ENCODE measurements around the gene KDM4E.

Gene KDM4E

DNA sequence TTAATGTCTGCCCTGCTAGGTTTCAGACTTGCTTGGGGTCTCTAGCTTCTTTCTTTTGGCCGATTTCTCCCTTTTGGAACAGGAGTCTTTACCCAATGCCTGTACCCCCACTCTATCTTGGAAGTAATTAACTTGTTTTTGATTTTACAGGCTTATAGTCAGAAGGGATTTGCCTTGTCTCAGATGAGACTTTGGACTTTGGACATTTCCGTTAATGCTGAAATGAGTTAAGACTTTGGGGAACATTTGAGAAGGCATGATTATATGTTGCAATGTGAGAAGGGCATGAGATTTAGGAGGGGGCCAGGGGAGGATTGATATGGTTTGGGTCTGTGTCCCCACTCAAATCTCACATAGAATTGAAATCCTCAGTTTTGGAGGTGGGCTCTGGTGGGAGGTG, 29.3 kb downstream of the KDM4E start:
- no peak overlapping the region for H3K4me3 ChIP-seq (ENCODE audit: low read depth, low read length)
- no peak overlapping the region for H3K27ac ChIP-seq (ENCODE audit: extremely low read depth, low read depth, low read length)
- CTCF ChIA-PET, result no interaction called here
- H3K9me3 ChIP-seq (ENCODE audit: control insufficient read depth, insufficient read depth, low read depth, low read length), result no peaks in the 10 kb centered on the region
- no peaks in the 10 kb centered on the region for H3K36me3 ChIP-seq (ENCODE audit: control insufficient read depth in 2 of 2, insufficient read depth in 1 of 2, low read length in 2 of 2)
- no peaks in the 10 kb centered on the region for H3K4me1 ChIP-seq (ENCODE audit: control insufficient read depth, insufficient read depth, low read length)
- POLR2A ChIA-PET, result no interaction called here
- TF ChIP-seq PRDM1 (tag by site-specific recombination; IDR thresholded peaks at IDR 0.05) (no peak), ZNF768 (tag by site-specific recombination; IDR thresholded peaks at IDR 0.05) (no peak), KLF10 (tag by site-specific recombination; IDR thresholded peaks at IDR 0.05) (no peak), ZNF221 (tag by site-specific recombination; IDR thresholded peaks at IDR 0.05; ENCODE audit: borderline replicate concordance) (no peak), REPIN1 (tag by site-specific recombination; IDR thresholded peaks at IDR 0.05; ENCODE audit: low read depth) (no peak), ZNF391 (tag by site-specific recombination; IDR thresholded peaks at IDR 0.05; ENCODE audit: borderline replicate concordance, low read depth) (no peak), ZNF24 (tag by site-specific recombination; IDR thresholded peaks at IDR 0.05) (no peak), ZNF830 (tag by site-specific recombination; IDR thresholded peaks at IDR 0.05; ENCODE audit: low read depth) (no peak), KLF16 (tag by site-specific recombination; IDR thresholded peaks at IDR 0.05) (no peak), ZNF501 (tag by site-specific recombination; IDR thresholded peaks at IDR 0.05) (no peak), RBAK (tag by site-specific recombination; IDR thresholded peaks at IDR 0.05) (no peak)
- TF ChIP-seq, protein P1, sequence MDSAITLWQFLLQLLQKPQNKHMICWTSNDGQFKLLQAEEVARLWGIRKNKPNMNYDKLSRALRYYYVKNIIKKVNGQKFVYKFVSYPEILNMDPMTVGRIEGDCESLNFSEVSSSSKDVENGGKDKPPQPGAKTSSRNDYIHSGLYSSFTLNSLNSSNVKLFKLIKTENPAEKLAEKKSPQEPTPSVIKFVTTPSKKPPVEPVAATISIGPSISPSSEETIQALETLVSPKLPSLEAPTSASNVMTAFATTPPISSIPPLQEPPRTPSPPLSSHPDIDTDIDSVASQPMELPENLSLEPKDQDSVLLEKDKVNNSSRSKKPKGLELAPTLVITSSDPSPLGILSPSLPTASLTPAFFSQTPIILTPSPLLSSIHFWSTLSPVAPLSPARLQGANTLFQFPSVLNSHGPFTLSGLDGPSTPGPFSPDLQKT (IDR thresholded peaks at IDR 0.05; ENCODE audit: borderline replicate concordance, low read depth, low read length), result no peak
- TF ChIP-seq, protein P2, sequence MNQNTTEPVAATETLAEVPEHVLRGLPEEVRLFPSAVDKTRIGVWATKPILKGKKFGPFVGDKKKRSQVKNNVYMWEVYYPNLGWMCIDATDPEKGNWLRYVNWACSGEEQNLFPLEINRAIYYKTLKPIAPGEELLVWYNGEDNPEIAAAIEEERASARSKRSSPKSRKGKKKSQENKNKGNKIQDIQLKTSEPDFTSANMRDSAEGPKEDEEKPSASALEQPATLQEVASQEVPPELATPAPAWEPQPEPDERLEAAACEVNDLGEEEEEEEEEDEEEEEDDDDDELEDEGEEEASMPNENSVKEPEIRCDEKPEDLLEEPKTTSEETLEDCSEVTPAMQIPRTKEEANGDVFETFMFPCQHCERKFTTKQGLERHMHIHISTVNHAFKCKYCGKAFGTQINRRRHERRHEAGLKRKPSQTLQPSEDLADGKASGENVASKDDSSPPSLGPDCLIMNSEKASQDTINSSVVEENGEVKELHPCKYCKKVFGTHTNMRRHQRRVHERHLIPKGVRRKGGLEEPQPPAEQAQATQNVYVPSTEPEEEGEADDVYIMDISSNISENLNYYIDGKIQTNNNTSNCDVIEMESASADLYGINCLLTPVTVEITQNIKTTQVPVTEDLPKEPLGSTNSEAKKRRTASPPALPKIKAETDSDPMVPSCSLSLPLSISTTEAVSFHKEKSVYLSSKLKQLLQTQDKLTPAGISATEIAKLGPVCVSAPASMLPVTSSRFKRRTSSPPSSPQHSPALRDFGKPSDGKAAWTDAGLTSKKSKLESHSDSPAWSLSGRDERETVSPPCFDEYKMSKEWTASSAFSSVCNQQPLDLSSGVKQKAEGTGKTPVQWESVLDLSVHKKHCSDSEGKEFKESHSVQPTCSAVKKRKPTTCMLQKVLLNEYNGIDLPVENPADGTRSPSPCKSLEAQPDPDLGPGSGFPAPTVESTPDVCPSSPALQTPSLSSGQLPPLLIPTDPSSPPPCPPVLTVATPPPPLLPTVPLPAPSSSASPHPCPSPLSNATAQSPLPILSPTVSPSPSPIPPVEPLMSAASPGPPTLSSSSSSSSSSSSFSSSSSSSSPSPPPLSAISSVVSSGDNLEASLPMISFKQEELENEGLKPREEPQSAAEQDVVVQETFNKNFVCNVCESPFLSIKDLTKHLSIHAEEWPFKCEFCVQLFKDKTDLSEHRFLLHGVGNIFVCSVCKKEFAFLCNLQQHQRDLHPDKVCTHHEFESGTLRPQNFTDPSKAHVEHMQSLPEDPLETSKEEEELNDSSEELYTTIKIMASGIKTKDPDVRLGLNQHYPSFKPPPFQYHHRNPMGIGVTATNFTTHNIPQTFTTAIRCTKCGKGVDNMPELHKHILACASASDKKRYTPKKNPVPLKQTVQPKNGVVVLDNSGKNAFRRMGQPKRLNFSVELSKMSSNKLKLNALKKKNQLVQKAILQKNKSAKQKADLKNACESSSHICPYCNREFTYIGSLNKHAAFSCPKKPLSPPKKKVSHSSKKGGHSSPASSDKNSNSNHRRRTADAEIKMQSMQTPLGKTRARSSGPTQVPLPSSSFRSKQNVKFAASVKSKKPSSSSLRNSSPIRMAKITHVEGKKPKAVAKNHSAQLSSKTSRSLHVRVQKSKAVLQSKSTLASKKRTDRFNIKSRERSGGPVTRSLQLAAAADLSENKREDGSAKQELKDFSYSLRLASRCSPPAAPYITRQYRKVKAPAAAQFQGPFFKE (tag by site-specific recombination; IDR thresholded peaks at IDR 0.05; ENCODE audit: borderline replicate concordance), result no peak
- TF ChIP-seq, protein P3, sequence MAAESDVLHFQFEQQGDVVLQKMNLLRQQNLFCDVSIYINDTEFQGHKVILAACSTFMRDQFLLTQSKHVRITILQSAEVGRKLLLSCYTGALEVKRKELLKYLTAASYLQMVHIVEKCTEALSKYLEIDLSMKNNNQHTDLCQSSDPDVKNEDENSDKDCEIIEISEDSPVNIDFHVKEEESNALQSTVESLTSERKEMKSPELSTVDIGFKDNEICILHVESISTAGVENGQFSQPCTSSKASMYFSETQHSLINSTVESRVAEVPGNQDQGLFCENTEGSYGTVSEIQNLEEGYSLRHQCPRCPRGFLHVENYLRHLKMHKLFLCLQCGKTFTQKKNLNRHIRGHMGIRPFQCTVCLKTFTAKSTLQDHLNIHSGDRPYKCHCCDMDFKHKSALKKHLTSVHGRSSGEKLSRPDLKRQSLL (tag by site-specific recombination; IDR thresholded peaks at IDR 0.05), result no peak
- TF ChIP-seq, protein P4, sequence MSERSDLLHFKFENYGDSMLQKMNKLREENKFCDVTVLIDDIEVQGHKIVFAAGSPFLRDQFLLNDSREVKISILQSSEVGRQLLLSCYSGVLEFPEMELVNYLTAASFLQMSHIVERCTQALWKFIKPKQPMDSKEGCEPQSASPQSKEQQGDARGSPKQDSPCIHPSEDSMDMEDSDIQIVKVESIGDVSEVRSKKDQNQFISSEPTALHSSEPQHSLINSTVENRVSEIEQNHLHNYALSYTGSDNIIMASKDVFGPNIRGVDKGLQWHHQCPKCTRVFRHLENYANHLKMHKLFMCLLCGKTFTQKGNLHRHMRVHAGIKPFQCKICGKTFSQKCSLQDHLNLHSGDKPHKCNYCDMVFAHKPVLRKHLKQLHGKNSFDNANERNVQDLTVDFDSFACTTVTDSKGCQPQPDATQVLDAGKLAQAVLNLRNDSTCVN (tag by site-specific recombination; optimal IDR thresholded peaks at IDR 0.05), result no peak
- TF ChIP-seq, protein P5, sequence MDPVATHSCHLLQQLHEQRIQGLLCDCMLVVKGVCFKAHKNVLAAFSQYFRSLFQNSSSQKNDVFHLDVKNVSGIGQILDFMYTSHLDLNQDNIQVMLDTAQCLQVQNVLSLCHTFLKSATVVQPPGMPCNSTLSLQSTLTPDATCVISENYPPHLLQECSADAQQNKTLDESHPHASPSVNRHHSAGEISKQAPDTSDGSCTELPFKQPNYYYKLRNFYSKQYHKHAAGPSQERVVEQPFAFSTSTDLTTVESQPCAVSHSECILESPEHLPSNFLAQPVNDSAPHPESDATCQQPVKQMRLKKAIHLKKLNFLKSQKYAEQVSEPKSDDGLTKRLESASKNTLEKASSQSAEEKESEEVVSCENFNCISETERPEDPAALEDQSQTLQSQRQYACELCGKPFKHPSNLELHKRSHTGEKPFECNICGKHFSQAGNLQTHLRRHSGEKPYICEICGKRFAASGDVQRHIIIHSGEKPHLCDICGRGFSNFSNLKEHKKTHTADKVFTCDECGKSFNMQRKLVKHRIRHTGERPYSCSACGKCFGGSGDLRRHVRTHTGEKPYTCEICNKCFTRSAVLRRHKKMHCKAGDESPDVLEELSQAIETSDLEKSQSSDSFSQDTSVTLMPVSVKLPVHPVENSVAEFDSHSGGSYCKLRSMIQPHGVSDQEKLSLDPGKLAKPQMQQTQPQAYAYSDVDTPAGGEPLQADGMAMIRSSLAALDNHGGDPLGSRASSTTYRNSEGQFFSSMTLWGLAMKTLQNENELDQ (tag by site-specific recombination; IDR thresholded peaks at IDR 0.05; ENCODE audit: low read depth), result no peak
